ENCODE data around the gene C10orf90. TPM values are rescaled to one million over a fixed set of nuclear protein-coding genes. Genes with fewer than 3 reads are reported as not detected.

Gene C10orf90
- polyA plus RNA-seq, 3 donors: not detected

- no peaks in the 10 kb centered on the region for H3K9me3 ChIP-seq (replicated peaks in 1 of 2; ENCODE audit: control insufficient read depth in 1 of 2, insufficient read depth in 1 of 2, low read length in 2 of 2)
- no peak for TF ChIP-seq CTCF (IDR thresholded peaks at IDR 0.05)
- DNase-seq: no peak
- no peak overlapping the region for H3K4me2 ChIP-seq (replicated peaks; ENCODE audit: extremely low read depth, low read length, poor library complexity, severe bottlenecking)
- intact Hi-C loops (cut with micrococcal nuclease): no loop called here
- Mint-ChIP-seq H3K27ac (no peak overlapping the region), H3K36me3 (no peaks in the 10 kb centered on the region), H3K27me3 (ENCODE audit: low read depth in 3 of 3) (peaks cover 1 to 6% (median 2%) of the 10 kb centered on the region in 3 donors), H3K4me1 (no peaks in the 10 kb centered on the region), H3K4me3 (no peak overlapping the region), H3K9me3 (peaks cover 0 to 6% (median 0%) of the 10 kb centered on the region in 7 donors)
- 79% methylated on average over 6 of the region's 7 CpGs for WGBS (ENCODE audit: insufficient coverage)
- H3K36me3 ChIP-seq (replicated peaks in 1 of 2; ENCODE audit: control insufficient read depth in 1 of 2, insufficient read depth in 2 of 2, low read length in 2 of 2): no peaks in the 10 kb centered on the region
- H3K79me2 ChIP-seq (ENCODE audit: insufficient read depth, low read length): no peaks in the 10 kb centered on the region
- no peaks in the 10 kb centered on the region for H4K20me1 ChIP-seq (ENCODE audit: insufficient read depth, low read length)
- H2AFZ ChIP-seq (ENCODE audit: insufficient read depth, low read depth, low read length, poor library complexity, severe bottlenecking): no peak overlapping the region
- no peak overlapping the region for H3K27ac ChIP-seq (ENCODE audit: low read depth in 1 of 2, low read length in 2 of 2)
- no peaks in the 10 kb centered on the region for H3K27me3 ChIP-seq (ENCODE audit: control insufficient read depth in 2 of 2, insufficient read depth in 2 of 2, low read length in 2 of 2)
- no peak overlapping the region for H3K4me3 ChIP-seq (replicated peaks in 1 of 3; ENCODE audit: low read depth in 2 of 3, low read length in 3 of 3)
- no peak overlapping the region for H3K9ac ChIP-seq (ENCODE audit: insufficient read depth, low read length, poor library complexity, severe bottlenecking)
- H3K4me1 ChIP-seq (ENCODE audit: control insufficient read depth in 1 of 2, insufficient read depth in 2 of 2, low read length in 2 of 2): no peaks in the 10 kb centered on the region
These were observed 267.5 kb downstream of the C10orf90 start for GRCh38 chr10:126402721-126403695.

GRCh38 chr10:126400641-126401040 lies 269.9 kb downstream of the C10orf90 start:
- Histone ChIP-seq H3K9ac (ENCODE audit: insufficient read depth, low read length, poor library complexity, severe bottlenecking) (no peak overlapping the region), H3K4me1 (ENCODE audit: control insufficient read depth in 1 of 2, insufficient read depth in 2 of 2, low read length in 2 of 2) (no peaks in the 10 kb centered on the region), H4K20me1 (ENCODE audit: insufficient read depth, low read length) (no peaks in the 10 kb centered on the region), H3K27me3 (ENCODE audit: control insufficient read depth in 2 of 2, insufficient read depth in 2 of 2, low read length in 2 of 2) (no peaks in the 10 kb centered on the region), H3K4me2 (replicated peaks; ENCODE audit: extremely low read depth, low read length, poor library complexity, severe bottlenecking) (no peak overlapping the region), H3K9me3 (replicated peaks in 1 of 2; ENCODE audit: control insufficient read depth in 1 of 2, insufficient read depth in 1 of 2, low read length in 2 of 2) (no peaks in the 10 kb centered on the region), H3K27ac (ENCODE audit: low read depth in 1 of 2, low read length in 2 of 2) (no peak overlapping the region), H3K36me3 (replicated peaks in 1 of 2; ENCODE audit: control insufficient read depth in 1 of 2, insufficient read depth in 2 of 2, low read length in 2 of 2) (no peaks in the 10 kb centered on the region), H3K4me3 (replicated peaks in 1 of 3; ENCODE audit: low read depth in 2 of 3, low read length in 3 of 3) (no peak overlapping the region), H2AFZ (ENCODE audit: insufficient read depth, low read depth, low read length, poor library complexity, severe bottlenecking) (no peak overlapping the region), H3K79me2 (ENCODE audit: insufficient read depth, low read length) (no peaks in the 10 kb centered on the region)
- DNase-seq: no peak
- H3K4me3 Mint-ChIP-seq: no peak overlapping the region
- no peak for TF ChIP-seq CTCF (IDR thresholded peaks at IDR 0.05)
- H3K4me1 Mint-ChIP-seq: no peaks in the 10 kb centered on the region
- H3K27me3 Mint-ChIP-seq (ENCODE audit: low read depth in 3 of 3): peaks cover 2 to 6% (median 3%) of the 10 kb centered on the region in 3 donors
- no peak overlapping the region for H3K27ac Mint-ChIP-seq
- no peaks in the 10 kb centered on the region for H3K36me3 Mint-ChIP-seq
- no CpG with 5 or more reads among the region's 4 CpGs for WGBS (ENCODE audit: insufficient coverage)
- intact Hi-C loops (cut with micrococcal nuclease): no loop called here
- H3K9me3 Mint-ChIP-seq: peaks cover 0 to 9% (median 2%) of the 10 kb centered on the region in 7 donors
